Body of pancreas (tissue), 4 donors: Measurements from ENCODE around the gene MED8.

ENCODE experiments used
- CTCF ChIP-seq, 7 experiments: fragments of 450-650 bp in 4 of 7; fragments of 200-600 bp in 3 of 7; sonication (generic) in 3 of 7; IDR thresholded peaks; one replicate each; pipeline ENCODE4 v1.5.1; 2016 to 2019; ENCODE audit warnings: antibody characterized with exemption in 7 of 7
- POLR2A ChIP-seq, 3 donors: fragments of 450-650 bp; IDR thresholded peaks; one replicate each; pipeline ENCODE4 v1.6.1; 2016; ENCODE audit warnings: antibody characterized with exemption in 3 of 3, mild to moderate bottlenecking in 2 of 3

GRCh38 chr1:43418858-43419257 lies 29.3 kb upstream of the MED8 start:
- no peak for TF ChIP-seq CTCF (IDR thresholded peaks at IDR 0.05)
- TF ChIP-seq POLR2A (IDR thresholded peaks at IDR 0.05), result no peak
